CD4-positive, alpha-beta memory T cell (primary cell): Measurements from ENCODE around the gene EMC1. TPM values are rescaled to one million over a fixed set of nuclear protein-coding genes. Genes with fewer than 3 reads are reported as not detected.

Source experiments
- polyA plus RNA-seq, 2 donors: library from polyadenylated mRNA; unstranded; fragments of 300-500 nt; fragmentation: Illumina TruSeq; gene quantifications; one replicate each; pipeline ENCODE4 v1.2.3, GENCODE V29; 2021
- total RNA-seq, 2 experiments: library from RNA; stranded (reverse); gene quantifications; one replicate each; pipeline ENCODE4 v1.2.3, GENCODE V29; 2021

The EMC1 gene
- total and polyA plus RNA-seq, 4 experiments from 2014 or later: 21.2 to 35.3 (median 29.5) TPM

Other genes with a start within 250 kb of the EMC1 start
- gene UBR4, start 41.3 kb downstream of the EMC1 start, total RNA-seq: 100 to 1,000 TPM; 152 to 154 TPM
- gene UBR4, start 41.3 kb downstream of the EMC1 start, polyA plus RNA-seq: 10 to 100 TPM in 1 of 2 donors, 1 to 10 TPM in 1; 3.8 to 26.9 TPM
- 10 to 100 TPM; 17.0 to 18.6 TPM for gene MRTO4, start 281 bp upstream of the EMC1 start, total RNA-seq
- 10 to 100 TPM; 14.1 to 23.7 TPM for gene MRTO4, start 281 bp upstream of the EMC1 start, polyA plus RNA-seq
- 1 to 10 TPM in 1 of 2 experiments, under 1 TPM in 1; 0.86 to 1.1 TPM for gene AKR7A3, start 37.2 kb upstream of the EMC1 start, total RNA-seq
- not detected for gene AKR7A3, start 37.2 kb upstream of the EMC1 start, polyA plus RNA-seq
- gene AKR7A2, start 60.6 kb upstream of the EMC1 start, total RNA-seq: 10 to 100 TPM; 25.1 to 26.3 TPM
- 100 to 1,000 TPM in 1 of 2 donors, 10 to 100 TPM in 1; 89.0 to 134 TPM for gene AKR7A2, start 60.6 kb upstream of the EMC1 start, polyA plus RNA-seq
- gene SLC66A1, start 60.8 kb upstream of the EMC1 start, total RNA-seq: 10 to 100 TPM in 1 of 2 experiments, 1 to 10 TPM in 1; 7.4 to 10.2 TPM
- 1 to 10 TPM; 3.0 to 4.7 TPM for gene SLC66A1, start 60.8 kb upstream of the EMC1 start, polyA plus RNA-seq
- 100 to 1,000 TPM; 244 to 255 TPM for gene CAPZB, start 234.0 kb upstream of the EMC1 start, total RNA-seq
- 100 to 1,000 TPM; 436 to 602 TPM for gene CAPZB, start 234.0 kb upstream of the EMC1 start, polyA plus RNA-seq